Heart right ventricle (tissue), 16 donors: Measurements from ENCODE around the gene ACSL6. TPM values are rescaled to one million over a fixed set of nuclear protein-coding genes. Genes with fewer than 3 reads are reported as not detected.

Source experiments
- ATAC-seq, 8 donors: fragments of 200-7000 bp; cut with Tn5 transposase; one replicate each; pipeline ENCODE4 v1.9.1; 2020; ENCODE audit warnings: mild to moderate bottlenecking in 8 of 8, moderate library complexity in 8 of 8, moderate number of reproducible peaks in 1 of 8
- DNase-seq, 2 donors: peaks; one replicate each; pipeline ENCODE4 v3.0.0-alpha.2; 2020
- H3K27ac ChIP-seq, 10 donors: fragments of 200-600 bp; sonication (generic) in 2 of 10; one replicate each; pipeline versions ENCODE4 v1.5.0 to v1.8.0; 2020 to 2022; ENCODE audit warnings: mild to moderate bottlenecking in 3 of 10
- H3K27me3 ChIP-seq, 7 donors: fragments of 200-600 bp; one replicate each; pipeline ENCODE4 v1.8.0; 2021 to 2022; ENCODE audit warnings: mild to moderate bottlenecking in 2 of 7
- H3K36me3 ChIP-seq, 9 donors: fragments of 200-600 bp; sonication (generic) in 1 of 9; one replicate each; pipeline versions ENCODE4 v1.5.0 to v1.8.0; 2020 to 2022; ENCODE audit warnings: mild to moderate bottlenecking in 2 of 9
- H3K4me1 ChIP-seq, 9 donors: fragments of 200-600 bp; sonication (generic) in 1 of 9; one replicate each; pipeline versions ENCODE4 v1.5.0 to v1.8.0; 2020 to 2022; ENCODE audit warnings: mild to moderate bottlenecking in 4 of 9
- H3K4me3 ChIP-seq, 10 donors: fragments of 200-600 bp; sonication (generic) in 2 of 10; one replicate each; pipeline versions ENCODE4 v1.5.0 to v1.8.0; 2020 to 2022; ENCODE audit warnings: mild to moderate bottlenecking in 7 of 10, moderate library complexity in 2 of 10
- H3K9me3 ChIP-seq, 11 donors: fragments of 200-600 bp in 10 of 11; sonication (generic) in 2 of 11; one replicate each; pipeline versions ENCODE4 v1.5.0 to v1.8.0; 2013 to 2022; ENCODE audit warnings: mild to moderate bottlenecking in 2 of 11, control low read depth in 1 of 11, moderate library complexity in 1 of 11
- CTCF ChIP-seq, 9 donors: fragments of 200-600 bp; sonication (generic) in 2 of 9; IDR thresholded peaks; one replicate each; pipeline versions ENCODE4 v1.5.0 to v1.8.0; 2021 to 2022; ENCODE audit warnings: antibody characterized with exemption in 9 of 9, mild to moderate bottlenecking in 5 of 9, moderate library complexity in 1 of 9
- WGBS, 2 donors: extraction: QIAGEN DNeasy Blood & Tissue Kit; methylation state at CpG; one replicate each; pipeline ENCODE4 v1.1.7; 2013; ENCODE audit warnings: inconsistent platforms in 1 of 2; 5-methylcytosine and 5-hydroxymethylcytosine counted together
- intact Hi-C, 10 donors: fragments of 100-400 bp; cut with DNase I; formaldehyde crosslinking; loops; one replicate each; pipeline versions ENCODE4 v1.11.1 to v1.14.2; 2022
- polyA plus RNA-seq, 2 donors: library from polyadenylated mRNA; stranded (reverse); fragments of 200-250 nt; gene quantifications; one replicate each; pipeline ENCODE4 v1.2.3, GENCODE V29; 2013
- total RNA-seq, 10 donors: library from RNA; stranded (reverse); fragmentation: NEBNext Ultra II Directional in 3 of 10; extraction: Animal tissue kit (Norgen Biotek cat#: 25700) in 3 of 10; gene quantifications; one replicate each; pipeline versions ENCODE4 v1.2.1 to v1.2.4, GENCODE V29; 2021 to 2023
- donor health status: Arrhythmogenic right ventricular cardiomyopathy.
- donor health status: ischemic (EF 13 %, LVEDD 7.1; RV severe dilation, severe dysfunction).
- donor health status: healthy with polysubstance abuse.
- donor health status: DM: no; HTN: yes; CAD: no.
- donor health status: DM: no; HTN: no; CAD: no.
- donor health status: ischemic (EF 25% LVEDD 6.9; RV normal size, moderate dysfunction).
- donor health status: ischemic (EF 25% LVEDD 5.7; RV mildly dilated, moderate dysfunction).
- donor health status: healthy.
- donor health status: DM: yes; HTN: yes; CAD: no.
- donor health status: Ischemic cardiomyopathy.
- donor health status: ischemic (EF 35%, LVEDD 5.7; RV mildly dilated, moderate dysfunction).
- donor health status: nonischemic (EF 11% LVEDD 7.7; RV severe dilation, severe dysfunction).
- donor health status: DM: yes; HTN: yes; CAD: no.
- donor health status: PGD.
- donor health status: ischemic (EF 29% LVEDD 5.4; RV normal size, mild dysfunction).
- donor health status: nonischemic (EF 23%, LVEDD 6.1; RV moderate dilation, normal function).

Gene ACSL6
- total and polyA plus RNA-seq, 12 donors: 0.26 to 7.0 (median 3.0) TPM

DNA sequence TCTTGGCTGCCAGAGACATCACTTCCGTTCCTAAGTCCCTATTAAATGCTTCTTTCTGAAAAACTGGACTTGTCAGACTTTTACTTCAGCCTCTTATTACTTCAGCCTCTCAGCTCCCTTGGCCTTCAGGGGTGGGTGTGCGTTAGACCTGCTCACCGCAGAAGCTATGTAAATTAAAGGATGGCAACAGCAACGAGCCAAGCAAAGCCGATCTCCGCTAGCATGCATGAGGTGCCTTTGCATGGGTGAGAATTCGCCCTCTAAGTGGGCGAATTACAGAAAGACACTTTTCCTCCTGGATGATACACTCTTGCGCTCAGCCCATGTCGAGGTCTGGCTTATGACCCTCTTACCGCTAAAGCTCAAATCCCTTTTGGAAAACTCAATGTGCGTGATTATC lies 38.1 kb upstream of the ACSL6 start:
- no peak for DNase-seq
- TF ChIP-seq CTCF (IDR thresholded peaks at IDR 0.05): no peak
- H3K4me3 ChIP-seq: no peak overlapping the region
- H3K27me3 ChIP-seq: peaks cover 0 to 3% (median 0%) of the 10 kb centered on the region in 7 donors
- no peaks in the 10 kb centered on the region for H3K9me3 ChIP-seq
- ATAC-seq: no peak
- no peaks in the 10 kb centered on the region for H3K4me1 ChIP-seq
- no peaks in the 10 kb centered on the region for H3K36me3 ChIP-seq
- intact Hi-C loops: no loop called here
- H3K27ac ChIP-seq: no peak overlapping the region
- 90 to 92% methylated on average over 12 of the region's 12 CpGs for WGBS, 2 donors

GRCh38 chr5:132049093-132049492 lies 37.6 kb upstream of the ACSL6 start:
- ATAC-seq: no peak
- H3K27me3 ChIP-seq: peaks cover 0 to 3% (median 0%) of the 10 kb centered on the region in 7 donors

DNA sequence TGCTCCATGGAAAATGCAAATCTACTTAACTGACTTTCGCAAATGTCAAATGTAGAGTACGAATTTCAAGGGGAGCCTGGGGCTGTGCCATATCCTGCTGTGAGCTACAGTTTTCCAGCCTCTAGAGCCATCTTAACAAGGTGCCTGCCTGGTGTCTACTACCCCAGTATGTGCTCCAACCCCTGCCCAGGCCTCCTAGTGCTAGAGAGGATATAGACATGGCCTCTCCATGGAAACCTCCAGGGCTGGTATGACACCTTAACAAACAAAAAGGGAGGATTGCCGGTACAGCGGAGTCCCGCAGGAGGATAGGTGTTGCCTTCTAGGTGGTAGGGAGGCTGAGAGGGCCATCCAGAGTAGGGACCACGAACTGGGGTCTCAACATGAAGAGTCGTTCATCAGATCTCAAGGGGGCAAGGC lies 35.4 kb upstream of the ACSL6 start:
- Histone ChIP-seq H3K27ac (no peak overlapping the region), H3K4me1 (no peaks in the 10 kb centered on the region), H3K4me3 (no peak overlapping the region), H3K27me3 (peaks cover 0 to 15% (median 11%) of the 10 kb centered on the region in 7 donors), H3K9me3 (no peaks in the 10 kb centered on the region), H3K36me3 (no peaks in the 10 kb centered on the region)
- WGBS, 2 donors: 74 to 77% methylated on average over 7 of the region's 7 CpGs
- no peak for TF ChIP-seq CTCF (IDR thresholded peaks at IDR 0.05)
- ATAC-seq: no peak
- no peak for DNase-seq
- intact Hi-C loops: no loop called here

More at GRCh38 chr5:132049093-132049492, 37.6 kb upstream of the ACSL6 start:
- Histone ChIP-seq H3K4me1 (no peaks in the 10 kb centered on the region), H3K36me3 (no peaks in the 10 kb centered on the region), H3K9me3 (no peaks in the 10 kb centered on the region), H3K27ac (no peak overlapping the region), H3K4me3 (no peak overlapping the region)
- DNase-seq: no peak
- intact Hi-C loops: no loop called here
- WGBS, 2 donors: 70% methylated on average over 4 of the region's 4 CpGs
- no peak for TF ChIP-seq CTCF (IDR thresholded peaks at IDR 0.05)

- H3K4me1 ChIP-seq: no peaks in the 10 kb centered on the region
These were observed 32.7 kb upstream of the ACSL6 start for GRCh38 chr5:132044207-132044606.

More at GRCh38 chr5:132044207-132044606, 32.7 kb upstream of the ACSL6 start:
- intact Hi-C loops: no loop called here
- no peak for DNase-seq
- peaks cover 0 to 22% (median 10%) of the 10 kb centered on the region in 7 donors for H3K27me3 ChIP-seq
- no peaks in the 10 kb centered on the region for H3K9me3 ChIP-seq
- no peak for TF ChIP-seq CTCF (IDR thresholded peaks at IDR 0.05)
- no peak overlapping the region for H3K4me3 ChIP-seq
- ATAC-seq: no peak
- H3K27ac ChIP-seq: no peak overlapping the region
- 84 to 93% methylated on average over 10 of the region's 10 CpGs for WGBS, 2 donors
- H3K36me3 ChIP-seq: no peaks in the 10 kb centered on the region
